T47D (cell line): Measurements from ENCODE around the gene GALNT16.

Source experiments
- DNase-seq, 2 experiments: peaks; one replicate each; pipeline versions ENCODE4 v3.0.0 to v3.0.0-alpha.2; 2011 to 2012; ENCODE audit warnings: low read depth in 1 of 2, low spot score in 1 of 2
- JUND ChIP-seq: IDR thresholded peaks from 2 replicates; pipeline ENCODE4 v1.6.1; 2012; ENCODE audit warnings: low read depth
- in situ Hi-C: cut with HindIII; loops from 2 replicates; pipeline ENCODE4 v1.10.0; 2016; ENCODE audit warnings: low sequenced_read_pairs, low pct_unique_long_range_greater_than_20kb

Gene GALNT16

DNA sequence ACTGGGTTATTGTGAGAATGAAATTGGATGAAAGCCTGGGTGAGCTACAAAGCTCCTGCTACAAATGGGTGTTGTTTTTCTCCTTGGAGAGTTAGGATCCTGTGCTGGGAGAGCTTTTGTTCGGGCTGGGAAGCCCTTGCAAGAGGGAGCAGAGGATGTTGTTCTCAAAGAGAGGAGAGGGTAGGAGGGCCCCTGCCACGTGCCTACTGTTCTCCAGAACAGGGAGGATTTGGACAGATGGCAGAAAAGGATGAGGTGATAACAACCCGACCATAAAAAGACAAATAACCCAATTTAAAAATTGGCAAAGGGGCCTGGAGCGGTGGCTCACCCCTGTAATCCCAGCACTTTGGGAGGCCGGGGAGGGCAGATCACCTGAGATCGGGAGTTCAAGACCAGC lies 68.8 kb downstream of the GALNT16 start:
- no peak for TF ChIP-seq JUND
- DNase-seq, result no peak
- in situ Hi-C loops, result no loop called here

DNA sequence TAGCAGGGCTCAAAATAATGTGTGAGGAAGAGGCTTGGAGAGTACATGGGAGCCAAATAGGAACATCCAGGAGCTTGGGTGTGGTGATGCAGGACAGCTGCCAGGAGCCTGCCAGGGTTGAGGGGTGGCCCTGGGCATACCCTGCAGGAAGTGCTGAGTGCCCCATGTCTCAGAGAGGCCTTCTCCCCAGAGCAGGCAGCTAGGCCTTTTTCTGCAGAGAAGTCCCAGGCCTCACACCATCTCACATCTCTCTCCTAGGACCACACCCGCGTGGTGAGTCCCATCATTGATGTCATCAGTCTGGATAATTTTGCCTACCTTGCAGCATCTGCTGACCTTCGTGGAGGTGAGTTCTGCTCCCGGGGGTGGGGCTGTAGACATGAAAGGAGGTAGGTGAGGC lies 71.2 kb downstream of the GALNT16 start:
- no peak for DNase-seq
- no peak for TF ChIP-seq JUND
- in situ Hi-C loops, result no loop called here

DNA sequence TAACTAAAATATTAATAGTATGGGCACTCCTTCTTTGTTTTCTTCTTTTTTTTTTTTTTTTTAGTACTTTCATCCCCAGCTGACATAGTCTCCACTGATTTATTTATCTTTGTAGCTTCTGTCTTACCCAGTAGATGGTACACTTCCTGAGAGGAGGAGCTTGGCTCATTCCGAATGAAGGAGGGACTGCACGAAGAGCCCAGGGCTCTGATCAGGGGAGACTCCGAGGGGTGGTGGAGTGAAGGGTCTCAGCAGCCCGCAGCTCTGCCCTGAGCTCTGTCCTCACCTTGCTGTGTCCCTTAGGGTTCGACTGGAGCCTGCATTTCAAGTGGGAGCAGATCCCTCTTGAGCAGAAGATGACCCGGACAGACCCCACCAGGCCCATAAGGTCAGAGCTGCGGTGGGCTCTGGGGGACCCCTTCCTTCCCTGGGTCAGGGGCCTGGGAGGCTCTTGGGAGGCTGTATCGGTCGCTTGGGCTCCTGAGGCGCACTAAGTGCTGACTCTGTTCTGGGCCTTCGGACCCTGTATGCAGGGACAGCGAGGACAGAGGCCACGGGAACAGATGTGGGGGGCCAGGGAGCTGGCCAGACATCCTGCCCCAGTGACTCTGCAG lies 72.9 kb downstream of the GALNT16 start:
- no peak for DNase-seq
- in situ Hi-C loops, result no loop called here
- TF ChIP-seq JUND, result no peak

DNA sequence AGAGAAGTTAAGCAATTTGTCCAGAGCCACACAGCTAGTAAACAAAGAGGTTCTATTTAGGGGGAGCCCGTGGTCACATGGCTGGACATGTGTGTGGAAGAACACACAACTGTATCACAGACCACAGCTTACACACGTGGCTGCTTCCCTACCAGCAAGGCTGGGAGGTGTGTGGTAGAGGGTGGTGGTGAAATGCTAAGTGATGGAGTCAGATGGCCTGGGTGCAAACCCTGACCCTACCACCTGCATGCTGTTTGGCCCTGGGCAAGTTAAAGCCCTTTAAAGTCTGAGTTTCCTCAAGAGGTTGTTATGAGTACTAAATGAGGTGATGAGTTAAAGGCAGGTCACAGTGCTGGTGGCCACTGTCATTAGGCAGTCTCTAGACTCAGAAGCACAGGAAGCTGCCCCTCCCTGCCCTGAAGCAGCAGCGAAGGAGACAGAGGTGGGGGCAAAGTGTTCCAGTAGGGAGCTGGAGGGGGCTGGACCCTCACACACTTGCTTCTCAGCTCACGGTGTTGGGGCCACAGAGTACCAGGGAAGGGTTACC lies 73.9 kb downstream of the GALNT16 start:
- in situ Hi-C loops, result no loop called here
- TF ChIP-seq JUND, result no peak
- no peak for DNase-seq

DNA sequence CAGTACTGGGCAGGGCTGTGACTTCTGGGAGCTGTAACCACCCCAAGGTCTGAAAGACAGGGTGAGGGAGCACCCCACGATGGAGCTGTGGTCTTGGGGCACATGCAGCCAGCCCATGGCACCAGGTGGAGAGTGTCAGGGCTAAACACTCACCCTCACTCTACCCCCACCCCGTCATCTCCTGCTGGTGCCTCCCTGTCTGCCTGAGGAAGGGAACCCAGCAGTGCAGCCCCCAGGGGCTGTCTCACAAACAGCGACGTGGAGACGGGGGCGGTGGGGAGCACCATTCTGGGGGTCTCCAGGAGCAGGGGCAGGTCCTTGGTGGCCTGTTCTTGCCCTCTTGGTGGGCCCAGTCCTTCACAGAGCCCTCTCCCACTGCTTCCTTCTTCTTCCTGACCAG lies 74.6 kb downstream of the GALNT16 start:
- TF ChIP-seq JUND, result no peak
- in situ Hi-C loops, result no loop called here
- no peak for DNase-seq

DNA sequence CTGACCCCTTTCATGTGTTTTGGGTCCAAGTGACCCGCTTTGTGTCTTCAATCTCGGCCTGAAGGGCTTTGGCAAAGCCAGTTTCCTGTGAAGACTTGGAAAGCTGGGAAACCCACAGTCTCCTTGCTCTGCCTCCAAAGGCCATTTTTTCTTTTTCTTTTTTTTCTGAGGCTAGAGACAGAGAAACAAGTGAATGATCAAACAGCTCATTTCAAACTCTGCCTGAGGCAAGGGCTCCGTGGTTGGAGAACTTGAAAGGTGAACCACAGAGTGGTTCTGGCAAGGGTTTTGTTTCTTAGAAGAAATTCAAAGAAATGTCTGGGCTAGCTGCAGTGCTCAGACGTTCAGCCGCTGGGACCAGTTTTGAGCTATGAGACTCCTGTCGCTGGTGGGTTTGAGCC lies 75.4 kb downstream of the GALNT16 start:
- no peak for TF ChIP-seq JUND
- in situ Hi-C loops, result no loop called here
- peak in 1 of 2 experiments; percentile 90 for DNase-seq

DNA sequence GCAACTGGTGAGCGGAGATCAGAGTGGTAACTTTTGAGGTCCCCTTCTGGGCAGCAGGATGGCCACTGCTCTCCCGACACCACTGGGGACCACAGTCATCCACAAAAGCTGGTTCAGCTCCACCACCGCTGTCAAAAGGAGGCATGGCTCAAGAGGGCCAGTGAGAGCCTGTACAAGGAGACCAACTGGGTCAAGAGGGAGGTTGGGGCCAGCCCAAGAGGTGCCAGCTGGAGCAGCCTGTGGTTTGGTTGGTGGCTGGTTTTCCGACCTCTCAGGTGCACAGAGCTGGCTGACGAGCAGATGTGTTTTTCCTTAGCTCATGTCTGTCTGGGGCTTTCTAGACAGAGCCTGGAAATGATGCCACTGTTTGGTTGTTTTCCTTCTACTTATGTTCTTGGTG lies 78.0 kb downstream of the GALNT16 start:
- DNase-seq, result no peak
- in situ Hi-C loops, result no loop called here
- no peak for TF ChIP-seq JUND

DNA sequence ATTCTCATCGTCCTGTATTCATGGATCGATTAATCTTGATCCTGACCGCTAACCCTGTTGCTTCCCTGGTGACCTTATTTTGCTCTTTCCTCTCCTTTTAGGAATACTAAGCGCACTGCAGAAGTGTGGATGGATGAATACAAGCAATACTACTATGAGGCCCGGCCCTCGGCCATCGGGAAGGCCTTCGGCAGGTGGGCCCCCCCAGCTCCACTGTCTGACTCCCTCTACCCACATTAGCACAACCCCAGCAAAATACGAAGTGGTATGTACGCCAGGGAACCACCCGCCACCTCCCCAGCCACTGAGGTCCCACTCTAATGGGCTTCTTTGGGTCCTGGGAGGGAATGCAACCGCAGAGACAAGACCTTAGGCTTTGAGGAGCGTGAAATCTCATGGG lies 79.5 kb downstream of the GALNT16 start:
- DNase-seq, result no peak
- in situ Hi-C loops, result no loop called here
- no peak for TF ChIP-seq JUND

DNA sequence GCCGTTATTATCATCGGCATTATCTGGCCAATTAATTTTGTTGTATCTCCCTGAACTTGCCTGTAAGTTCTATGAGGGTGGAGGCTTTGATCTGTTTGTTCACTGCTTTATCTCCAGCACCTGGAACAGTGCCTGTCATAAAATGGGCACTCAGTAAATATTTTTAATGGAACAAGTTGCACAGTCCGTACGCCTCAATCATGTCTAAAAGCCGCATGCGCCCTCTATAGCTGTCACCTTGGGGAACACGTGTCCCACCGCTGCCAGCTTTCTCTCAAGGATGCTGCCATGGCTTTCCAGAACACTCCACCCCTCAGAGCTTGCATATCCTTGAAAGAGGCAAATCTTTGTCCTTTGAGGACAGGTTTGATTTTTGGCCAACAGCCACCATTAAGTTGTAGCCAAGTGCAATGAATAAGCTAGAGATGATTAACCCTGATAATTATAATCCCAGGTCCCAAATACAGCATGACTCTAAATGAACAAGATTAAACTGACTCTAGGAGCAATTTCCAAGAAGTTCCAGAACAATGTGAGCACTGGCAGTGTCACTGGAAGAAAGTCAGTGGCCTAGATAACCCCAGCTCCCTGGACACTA lies 83.1 kb downstream of the GALNT16 start:
- no peak for DNase-seq
- in situ Hi-C loops, result no loop called here
- TF ChIP-seq JUND, result no peak

DNA sequence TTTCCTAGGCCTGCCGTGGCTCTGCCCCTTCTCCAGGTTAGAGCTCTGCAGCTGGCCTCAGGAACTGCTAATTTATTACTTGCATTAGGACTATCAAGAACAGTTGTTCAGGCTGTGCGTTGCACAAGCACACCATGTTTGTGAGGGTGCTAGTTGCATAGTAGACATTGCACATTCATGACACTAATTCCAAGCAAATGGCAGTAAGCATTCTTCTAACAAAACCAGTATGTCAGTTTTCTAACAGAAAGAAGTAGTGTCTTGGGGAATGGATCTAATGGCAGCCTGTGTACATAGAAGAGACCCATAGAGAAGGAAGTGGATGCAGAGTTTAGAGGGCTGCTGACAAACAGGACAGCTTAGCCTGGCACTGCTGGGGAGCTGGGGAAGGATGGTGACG lies 84.2 kb downstream of the GALNT16 start:
- DNase-seq, result no peak
- in situ Hi-C loops, result no loop called here
- TF ChIP-seq JUND, result no peak

DNA sequence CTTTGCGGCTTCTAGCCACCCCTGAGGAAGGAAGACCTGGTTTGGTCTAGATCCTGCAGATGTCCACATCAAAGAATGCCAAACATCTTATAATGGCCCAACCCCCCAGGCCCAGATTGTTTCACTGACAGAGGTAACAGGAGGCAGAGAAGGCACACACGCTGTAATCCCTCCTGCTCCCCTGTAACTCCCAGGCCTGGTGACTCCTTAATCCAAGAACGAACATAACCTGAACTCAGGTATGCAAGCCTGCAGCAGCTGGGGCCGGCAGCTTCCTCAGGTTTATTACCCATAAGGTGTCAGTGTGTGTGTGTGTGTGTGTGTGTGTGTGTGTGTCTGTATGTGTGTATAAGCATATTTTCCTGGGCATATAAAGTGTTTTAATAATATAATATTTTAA lies 85.4 kb downstream of the GALNT16 start:
- DNase-seq, result peak; percentile 54 to 65
- TF ChIP-seq JUND, result no peak
- in situ Hi-C loops, result no loop called here

DNA sequence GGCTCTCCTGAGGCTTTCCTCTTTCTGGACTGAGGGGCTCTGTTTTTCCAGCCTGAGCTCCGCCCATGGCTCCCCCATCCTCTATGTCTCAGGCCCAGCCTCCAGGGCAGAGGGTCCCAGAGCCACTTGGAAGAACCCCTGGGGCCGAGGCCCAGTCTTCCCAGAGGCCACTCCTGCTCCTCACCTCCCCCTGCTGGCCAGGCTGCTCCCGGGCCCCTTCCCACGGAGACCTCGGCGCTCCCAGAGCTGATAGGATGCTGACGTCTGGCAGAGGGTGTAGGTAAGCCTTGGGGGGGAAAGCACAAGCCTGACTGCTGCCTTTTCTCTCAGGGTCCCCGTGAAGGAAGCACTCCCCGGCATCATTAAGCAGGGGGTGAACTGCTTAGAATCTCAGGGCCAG lies 86.8 kb downstream of the GALNT16 start:
- TF ChIP-seq JUND, result no peak

DNA sequence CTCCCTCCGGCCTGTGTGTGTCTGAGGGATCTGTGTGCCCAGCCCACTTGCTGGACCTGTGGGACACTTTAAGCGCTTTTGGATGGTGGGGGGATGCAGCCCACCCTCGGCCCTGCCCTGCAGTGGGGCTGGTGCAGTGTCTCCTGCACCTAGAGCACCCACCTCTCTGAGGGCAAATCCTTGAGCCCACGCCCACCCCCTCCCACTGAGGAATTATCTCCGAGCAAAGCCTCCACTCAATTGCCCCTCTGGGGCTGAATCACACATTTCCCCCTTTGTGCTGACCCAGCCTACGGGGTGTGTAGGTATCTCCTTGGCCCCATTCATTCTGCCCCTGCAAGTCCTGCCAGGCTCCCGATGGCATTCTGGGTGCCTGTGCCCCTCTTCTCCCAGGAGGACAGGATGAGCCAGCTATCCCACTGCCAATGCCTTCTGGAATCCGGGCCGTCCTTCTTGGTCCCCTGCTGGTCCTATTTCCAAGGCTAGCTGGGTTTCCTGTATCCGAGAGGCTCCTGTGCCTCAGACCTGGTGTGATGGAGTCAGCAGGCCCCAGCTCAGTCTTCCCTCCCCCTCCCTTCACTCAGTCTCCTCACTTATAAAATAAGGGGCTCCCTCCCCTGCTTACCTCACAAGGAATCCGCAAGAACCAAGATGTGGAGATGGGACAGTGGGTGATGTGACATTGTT lies 89.3 kb downstream of the GALNT16 start:
- TF ChIP-seq JUND, result no peak
- in situ Hi-C loops, result no loop called here
- no peak for DNase-seq

More for the DNA sequence above, 86.8 kb downstream of the GALNT16 start:
- DNase-seq, result no peak
- in situ Hi-C loops, result no loop called here
